GM19351 (cell line): ENCODE measurements around the gene CDADC1.

Experiments used
- ATAC-seq: cut with Tn5 transposase; IDR thresholded peaks from one replicate; pipeline ENCODE4 v1.9.1; 2021; ENCODE audit warnings: mild to moderate bottlenecking, moderate library complexity; ENCODE audit not compliant: unreplicated experiment

The CDADC1 gene

GRCh38 chr13:49235856-49236431 lies 11.8 kb upstream of the CDADC1 start:
- ATAC-seq = no peak

DNA sequence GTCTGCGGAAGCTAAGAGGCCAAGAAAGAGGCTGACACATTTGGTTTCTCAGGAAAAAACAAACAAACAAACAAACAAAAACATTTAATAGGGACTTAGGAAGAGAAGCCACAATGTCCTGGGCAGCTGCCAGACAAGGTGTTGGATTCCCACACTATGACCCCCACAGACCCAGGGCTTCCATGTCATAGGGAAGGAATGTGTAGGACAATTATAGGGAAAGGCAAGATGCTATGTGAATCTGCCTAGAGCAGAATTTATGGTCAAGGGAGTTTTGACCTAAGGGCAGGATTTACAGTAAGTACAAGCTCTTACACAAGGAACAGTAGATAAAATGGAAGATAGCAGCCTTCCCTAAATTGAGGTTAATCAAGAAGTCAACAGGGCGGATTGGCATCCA lies 9.1 kb upstream of the CDADC1 start:
- no peak for ATAC-seq

DNA sequence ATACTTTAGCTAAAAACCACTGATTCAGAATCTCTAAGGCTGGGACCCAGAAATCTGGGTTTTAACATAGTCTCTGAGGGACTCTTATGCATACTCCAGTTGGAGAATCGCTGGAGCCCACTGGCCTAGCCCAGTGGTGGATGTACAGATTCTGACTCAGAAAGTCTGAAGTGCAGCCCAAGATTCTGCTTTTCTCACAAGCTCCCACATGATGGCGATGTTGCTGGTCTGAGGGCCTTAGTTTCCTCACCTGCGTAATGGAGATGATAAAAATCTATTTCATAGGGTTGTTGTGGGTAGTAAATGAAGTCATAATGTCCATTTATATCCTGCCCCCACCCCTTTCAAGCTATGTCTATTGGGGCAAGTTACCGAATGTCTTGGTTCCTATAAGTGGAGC lies 7.7 kb upstream of the CDADC1 start:
- ATAC-seq = peak; percentile 69

DNA sequence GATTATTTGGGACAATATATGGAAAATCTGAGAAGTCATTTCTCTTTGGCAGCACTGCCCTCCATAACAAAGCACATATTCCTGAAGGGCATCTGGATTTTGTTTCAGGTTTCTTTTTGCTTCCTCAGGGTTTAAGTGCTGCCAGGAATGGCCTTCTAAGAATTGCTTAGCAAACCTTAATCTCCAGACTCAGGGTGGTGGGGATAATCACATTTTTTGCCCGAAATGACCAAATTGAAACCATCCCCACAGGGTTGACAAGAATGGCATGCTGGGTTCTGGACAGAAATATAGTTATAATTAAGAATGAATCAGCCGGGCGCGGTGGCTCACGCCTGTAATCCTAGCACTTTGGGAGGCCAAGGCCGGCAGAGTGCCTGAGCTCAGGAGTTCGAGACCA lies 6.4 kb upstream of the CDADC1 start:
- ATAC-seq = no peak

- ATAC-seq = no peak
These were observed 2.6 kb upstream of the CDADC1 start for GRCh38 chr13:49245101-49245500.

GRCh38 chr13:49246850-49247642 lies 679 bp upstream of the CDADC1 start:
- peak; percentile 43 for ATAC-seq

GRCh38 chr13:49248622-49249002 lies 887 bp downstream of the CDADC1 start:
- ATAC-seq = no peak

DNA sequence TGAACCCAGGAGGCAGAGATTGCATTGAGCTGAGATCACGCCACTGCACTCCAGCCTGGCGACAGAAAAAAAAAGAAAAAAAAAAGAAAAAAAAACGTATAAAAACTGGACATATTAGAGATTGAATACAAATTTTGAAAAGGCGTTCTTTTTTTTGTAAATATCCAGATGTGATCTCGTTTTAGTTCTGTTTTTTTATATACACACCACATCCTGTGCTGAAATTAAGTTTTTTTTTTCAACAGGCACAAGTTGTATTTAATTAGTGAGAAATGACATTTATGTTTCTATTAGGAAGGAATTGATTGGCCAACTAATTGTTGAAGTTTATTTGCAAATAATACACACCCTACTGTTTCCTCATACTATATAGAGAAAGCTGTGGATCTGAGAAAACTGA lies 3.6 kb downstream of the CDADC1 start:
- ATAC-seq = no peak

GRCh38 chr13:49253310-49253709 lies 5.6 kb downstream of the CDADC1 start:
- ATAC-seq = no peak

- no peak for ATAC-seq
These were observed 6.3 kb downstream of the CDADC1 start for GRCh38 chr13:49254007-49254406.

GRCh38 chr13:49256841-49257240 lies 9.1 kb downstream of the CDADC1 start:
- ATAC-seq = no peak

- ATAC-seq = no peak
These were observed 10.5 kb downstream of the CDADC1 start for GRCh38 chr13:49258089-49258796.

DNA sequence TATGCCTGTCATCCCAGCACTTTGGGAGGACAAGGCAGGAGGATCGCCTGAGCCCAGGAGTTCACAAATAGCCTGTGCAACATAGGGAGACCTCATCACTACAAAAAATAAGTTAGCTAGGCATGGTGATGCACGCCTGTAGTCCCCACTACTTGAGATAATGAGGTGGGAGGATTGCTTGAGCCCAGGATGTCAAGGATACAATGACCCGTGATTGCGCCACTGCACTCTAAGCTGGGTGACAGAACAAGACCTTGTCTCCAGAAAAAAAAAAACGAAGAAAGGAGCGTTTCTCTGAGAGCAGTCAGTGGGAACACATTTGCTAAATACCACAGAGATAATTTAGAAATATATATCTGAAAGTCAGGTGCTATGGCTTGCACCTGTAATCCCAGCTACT lies 11.9 kb downstream of the CDADC1 start:
- no peak for ATAC-seq

- no peak for ATAC-seq
These were observed 14.9 kb downstream of the CDADC1 start for GRCh38 chr13:49262634-49263033.

GRCh38 chr13:49265822-49266221 lies 18.1 kb downstream of the CDADC1 start:
- no peak for ATAC-seq

GRCh38 chr13:49271264-49271663 lies 23.5 kb downstream of the CDADC1 start:
- no peak for ATAC-seq

GRCh38 chr13:49272296-49272695 lies 24.6 kb downstream of the CDADC1 start:
- ATAC-seq = no peak

- ATAC-seq = no peak
These were observed 30.5 kb downstream of the CDADC1 start for GRCh38 chr13:49278211-49278610.

DNA sequence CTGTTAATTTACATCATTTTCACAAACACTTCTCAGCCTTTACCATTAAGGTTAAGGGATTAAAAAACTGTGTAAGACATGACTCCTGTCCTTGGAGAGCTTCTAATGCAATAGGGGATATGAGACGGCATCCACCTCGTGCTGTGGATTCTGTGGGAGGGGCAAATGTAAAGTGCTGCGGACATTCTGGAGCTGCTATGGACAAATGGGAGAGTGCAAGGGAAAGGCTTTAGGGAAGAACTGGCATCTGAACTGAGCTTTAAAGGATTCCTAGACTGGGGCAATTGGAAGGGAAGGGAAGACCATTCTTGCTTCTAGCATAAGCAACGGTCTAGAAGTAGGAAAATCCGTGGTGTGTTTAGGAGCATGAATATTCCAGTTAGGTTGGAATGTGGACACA lies 31.4 kb downstream of the CDADC1 start:
- ATAC-seq = no peak

GRCh38 chr13:49279885-49280284 lies 32.2 kb downstream of the CDADC1 start:
- no peak for ATAC-seq

DNA sequence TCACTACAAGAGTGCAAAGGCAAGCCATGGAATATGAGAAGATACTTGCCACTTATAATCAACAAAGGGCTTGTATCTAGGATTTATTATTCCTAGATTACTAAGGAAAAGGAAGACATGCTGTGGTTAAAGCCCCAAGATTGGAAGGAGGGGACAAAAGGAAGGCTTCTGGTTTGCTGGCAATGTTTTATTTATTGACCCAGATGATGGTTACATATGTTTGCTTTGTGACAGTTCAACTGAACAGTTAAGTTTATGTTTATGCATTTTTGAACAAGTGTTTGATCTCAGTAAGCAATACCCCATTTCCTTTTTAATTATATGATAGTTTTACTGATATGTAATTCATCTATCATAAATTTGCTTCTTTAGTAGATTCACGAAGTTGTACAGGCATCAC lies 40.3 kb downstream of the CDADC1 start:
- no peak for ATAC-seq

DNA sequence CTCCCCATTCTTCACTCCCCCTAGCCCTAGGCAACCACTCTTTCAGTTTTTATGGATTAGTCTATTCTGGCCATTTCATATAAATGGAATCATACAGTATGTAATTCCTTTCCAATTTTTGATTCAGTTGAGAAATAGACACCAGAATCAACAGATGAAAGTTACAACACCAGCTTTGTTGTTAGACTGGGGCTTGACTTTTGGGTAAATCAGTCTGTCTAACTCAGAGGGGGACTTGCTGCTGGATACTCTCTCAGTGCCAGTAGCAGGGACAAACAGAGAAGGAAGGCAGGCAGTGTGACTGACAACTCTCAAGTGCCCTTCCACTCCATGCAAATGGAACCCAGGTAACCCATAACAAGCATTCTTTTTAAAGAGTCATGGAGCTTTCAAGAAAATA lies 40.7 kb downstream of the CDADC1 start:
- no peak for ATAC-seq
